GM23248 (cell line): ENCODE data around the gene REL. TPM values are rescaled to one million over a fixed set of nuclear protein-coding genes. Genes with fewer than 3 reads are reported as not detected.

Source experiments
- DNase-seq: peaks from one replicate; pipeline ENCODE4 v3.0.0-alpha.2; 2015
- H2AFZ ChIP-seq: fragments of 200-600 bp; sonication (generic); 2 replicates; pipeline ENCODE4 v1.6.1; 2016; ENCODE audit warnings: antibody characterized with exemption
- H3F3A ChIP-seq: fragments of 200-600 bp; sonication (generic); 2 replicates; pipeline ENCODE4 v1.6.1; 2016; ENCODE audit warnings: mild to moderate bottlenecking, antibody characterized with exemption, mixed run types; ENCODE audit not compliant: insufficient read depth
- H3K27ac ChIP-seq: fragments of 200-600 bp; sonication (generic); 2 replicates; pipeline ENCODE4 v1.5.1; 2016; ENCODE audit warnings: mild to moderate bottlenecking
- H3K27me3 ChIP-seq: fragments of 200-600 bp; sonication (generic); replicated peaks from 2 replicates; pipeline ENCODE4 v1.6.1; 2016; ENCODE audit warnings: mild to moderate bottlenecking; ENCODE audit not compliant: insufficient read depth
- H3K36me3 ChIP-seq: fragments of 200-600 bp; sonication (generic); 2 replicates; pipeline ENCODE4 v1.6.1; 2016; ENCODE audit warnings: low read depth, mild to moderate bottlenecking
- H3K4me1 ChIP-seq: fragments of 200-600 bp; sonication (generic); 2 replicates; pipeline ENCODE4 v1.6.1; 2016; ENCODE audit warnings: mild to moderate bottlenecking; ENCODE audit not compliant: insufficient read depth
- H3K4me2 ChIP-seq: fragments of 200-600 bp; sonication (generic); one replicate; pipeline ENCODE4 v1.6.1; 2016; ENCODE audit warnings: mild to moderate bottlenecking; ENCODE audit not compliant: unreplicated experiment
- H3K4me3 ChIP-seq: fragments of 200-600 bp; sonication (generic); 2 replicates; pipeline ENCODE4 v1.5.1; 2016; ENCODE audit warnings: mild to moderate bottlenecking
- H3K79me2 ChIP-seq: fragments of 200-600 bp; sonication (generic); 2 replicates; pipeline ENCODE4 v1.6.1; 2016; ENCODE audit warnings: mild to moderate bottlenecking; ENCODE audit not compliant: insufficient read depth
- H3K9ac ChIP-seq: fragments of 200-600 bp; sonication (generic); 2 replicates; pipeline ENCODE4 v1.6.1; 2016; ENCODE audit warnings: mild to moderate bottlenecking
- H3K9me2 ChIP-seq: fragments of 200-600 bp; sonication (generic); 2 replicates; pipeline ENCODE4 v1.6.1; 2016; ENCODE audit warnings: mixed run types, mild to moderate bottlenecking, moderate library complexity; ENCODE audit not compliant: insufficient read depth
- H3K9me3 ChIP-seq: fragments of 200-600 bp; sonication (generic); one replicate; pipeline ENCODE4 v1.6.1; 2017; ENCODE audit warnings: low read depth
- H4K20me1 ChIP-seq: fragments of 200-600 bp; sonication (generic); 2 replicates; pipeline ENCODE4 v1.6.0; 2016; ENCODE audit not compliant: insufficient read depth
- EZH2 ChIP-seq: fragments of 200-600 bp; sonication (generic); IDR thresholded peaks from 2 replicates; pipeline ENCODE4 v1.6.1; 2018; ENCODE audit warnings: antibody characterized with exemption, mild to moderate bottlenecking; ENCODE audit not compliant: insufficient read depth, poor library complexity, severe bottlenecking
- EZH2phosphoT487 ChIP-seq: fragments of 200-600 bp; sonication (generic); IDR thresholded peaks from 2 replicates; pipeline ENCODE4 v1.6.1; 2018; ENCODE audit warnings: antibody characterized with exemption, moderate library complexity, mild to moderate bottlenecking, low read depth; ENCODE audit not compliant: insufficient read depth
- WGBS, 2 experiments: methylation state at CpG; one replicate each; pipeline ENCODE4 v1.1.6; 2015 to 2017; ENCODE audit warnings: low lambda C conversion rate in 2 of 2, low coverage in 1 of 2; ENCODE audit errors: missing lambda C conversion rate in 2 of 2; 5-methylcytosine and 5-hydroxymethylcytosine counted together
- in situ Hi-C: fragments of 300-500 bp; cut with MboI; formaldehyde crosslinking; loops from 2 replicates; pipeline ENCODE4 v1.15.0; 2020
- polyA plus RNA-seq: library from polyadenylated mRNA; unstranded; fragments of >200 nt; fragmentation: Nextera tagmentation; extraction: Ambion mirVana; gene quantifications from 2 replicates; pipeline ENCODE4 v1.2.1, GENCODE V29; 2016
- total RNA-seq: library from RNA; depleted of rRNA; stranded (reverse); fragments of >200 nt; shearing (Covaris generic); gene quantifications from 2 replicates; pipeline ENCODE4 v1.2.3, GENCODE V29; 2014

REL gene
- total and polyA plus RNA-seq, 2 experiments from 2014 or later = 2.1 to 2.3 TPM

GRCh38 chr2:60880643-60881046, 729 bp upstream of the REL start:
- in situ Hi-C loops = no loop called here
- WGBS, 2 experiments = 2 to 3% methylated on average over 18 of the region's 18 CpGs

GRCh38 chr2:60882971-60883753, 1.8 kb downstream of the REL start:
- Histone ChIP-seq H3K79me2 (peaks cover 56% of the 10 kb centered on the region), H2AFZ (peak overlapping the region; percentile 93), H3K9me2 (no peaks in the 10 kb centered on the region), H3K27me3 (no peaks in the 10 kb centered on the region), H3K4me2 (peak overlapping the region; percentile 90), H3K4me3 (peak overlapping the region; percentile 94), H3K4me1 (peaks cover 33% of the 10 kb centered on the region), H3F3A (peaks cover 15% of the 10 kb centered on the region), H3K9me3 (no peaks in the 10 kb centered on the region), H3K9ac (peak overlapping the region; percentile 99), H3K27ac (peak overlapping the region; percentile 97), H4K20me1 (no peaks in the 10 kb centered on the region), H3K36me3 (no peaks in the 10 kb centered on the region)
- peak; percentile 39 for DNase-seq
- in situ Hi-C loops = no loop called here
- TF ChIP-seq EZH2 (no peak), EZH2phosphoT487 (no peak)
- WGBS, 2 experiments = 20 to 22% methylated on average over 8 of the region's 8 CpGs

More at GRCh38 chr2:60880643-60881046, 729 bp upstream of the REL start:
- Histone ChIP-seq H3K9ac (peak overlapping the region; percentile 99), H2AFZ (peak overlapping the region; percentile 96), H3F3A (peaks cover 15% of the 10 kb centered on the region), H4K20me1 (no peaks in the 10 kb centered on the region), H3K79me2 (peaks cover 32% of the 10 kb centered on the region), H3K36me3 (no peaks in the 10 kb centered on the region), H3K4me1 (peaks cover 29% of the 10 kb centered on the region), H3K9me3 (no peaks in the 10 kb centered on the region), H3K27me3 (no peaks in the 10 kb centered on the region), H3K4me3 (peak overlapping the region; percentile 94), H3K4me2 (peak overlapping the region; percentile 90), H3K27ac (peak overlapping the region; percentile 97), H3K9me2 (no peaks in the 10 kb centered on the region)
- peak; percentile 60 for DNase-seq
- TF ChIP-seq EZH2phosphoT487 (no peak), EZH2 (no peak)

GRCh38 chr2:60883896-60884295, 2.5 kb downstream of the REL start:
- no peak for DNase-seq
- Histone ChIP-seq H3F3A (peaks cover 15% of the 10 kb centered on the region), H3K27ac (peak overlapping the region; percentile 97), H4K20me1 (no peaks in the 10 kb centered on the region), H3K36me3 (no peaks in the 10 kb centered on the region), H3K27me3 (no peaks in the 10 kb centered on the region), H3K4me1 (peaks cover 33% of the 10 kb centered on the region), H3K9me2 (no peaks in the 10 kb centered on the region), H2AFZ (peak overlapping the region; percentile 93), H3K4me2 (peak overlapping the region; percentile 90), H3K4me3 (peak overlapping the region; percentile 94), H3K79me2 (peaks cover 64% of the 10 kb centered on the region), H3K9ac (peak overlapping the region; percentile 99), H3K9me3 (no peaks in the 10 kb centered on the region)
- in situ Hi-C loops = no loop called here
- 78 to 81% methylated on average over 2 of the region's 2 CpGs for WGBS, 2 experiments
- TF ChIP-seq EZH2 (no peak), EZH2phosphoT487 (no peak)

DNA sequence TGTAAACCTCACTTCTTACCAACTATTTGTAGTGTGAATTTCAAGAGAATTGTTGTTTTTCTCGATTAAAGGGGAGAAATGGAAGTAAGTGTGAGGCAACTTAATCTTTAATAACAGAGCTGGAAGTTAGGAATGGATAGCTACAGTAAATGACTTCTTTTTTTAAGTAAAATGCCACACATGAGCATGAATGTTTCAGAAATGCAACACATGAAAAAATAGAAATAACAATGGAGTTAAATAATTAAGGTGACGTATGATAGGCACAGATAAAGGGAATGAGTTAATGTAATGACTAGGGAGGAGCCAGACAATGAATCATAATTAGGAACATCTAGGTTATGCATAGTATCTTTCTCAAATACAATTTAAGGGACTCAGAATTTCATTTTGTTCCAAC, 3.4 kb downstream of the REL start:
- Histone ChIP-seq H2AFZ (peak overlapping the region; percentile 41; the same call in 1 of the 2 replicates), H3K36me3 (no peaks in the 10 kb centered on the region), H3K4me2 (peak overlapping the region; percentile 90), H3K9me2 (no peaks in the 10 kb centered on the region), H3K9me3 (no peaks in the 10 kb centered on the region), H4K20me1 (no peaks in the 10 kb centered on the region), H3K79me2 (peaks cover 72% of the 10 kb centered on the region), H3K4me3 (peak overlapping the region; percentile 56), H3K27me3 (no peaks in the 10 kb centered on the region), H3K4me1 (peaks cover 33% of the 10 kb centered on the region), H3K9ac (peak overlapping the region; percentile 99), H3K27ac (peak overlapping the region; percentile 97), H3F3A (peaks cover 15% of the 10 kb centered on the region)
- 29 to 40% methylated on average over 2 of the region's 2 CpGs for WGBS, 2 experiments
- no peak for TF ChIP-seq EZH2
- in situ Hi-C loops = no loop called here
- DNase-seq = peak; percentile 71
